HG03521 (cell line): Measurements from ENCODE around the gene KNG1.
A peak's percentile ranks its signal among the peaks of the same experiment; 100 is the strongest.
"Not testable (repeated sequence)": the region's sequence is repeated elsewhere in the genome, so short reads cannot be mapped to it uniquely, and the experiment has no call there.

Experiments
- ATAC-seq: cut with Tn5 transposase; IDR thresholded peaks from one replicate; pipeline ENCODE4 v1.9.1; 2021; ENCODE audit warnings: mild to moderate bottlenecking, moderate library complexity; ENCODE audit not compliant: unreplicated experiment

Gene KNG1

GRCh38 chr3:186717039-186717457, at the start of gene KNG1:
Gene KNG1, plus strand, starts transcription at chr3:186717359. Its CDS starts 184 bp downstream, at chr3:186717543.
- no peak for ATAC-seq

- ATAC-seq = no peak
Measured at GRCh38 chr3:186668426-186668825, 48.7 kb upstream of the KNG1 start.

GRCh38 chr3:186669378-186670084, 47.6 kb upstream of the KNG1 start:
- no peak for ATAC-seq

GRCh38 chr3:186670155-186670554, 47.0 kb upstream of the KNG1 start:
- no peak for ATAC-seq

GRCh38 chr3:186671051-186671450, 46.1 kb upstream of the KNG1 start:
- no peak for ATAC-seq

GRCh38 chr3:186678604-186679003, 38.6 kb upstream of the KNG1 start:
- no peak for ATAC-seq

GRCh38 chr3:186679151-186679550, 38.0 kb upstream of the KNG1 start:
- no peak for ATAC-seq

- ATAC-seq = no peak
Measured at GRCh38 chr3:186680869-186681268, 36.3 kb upstream of the KNG1 start.

GRCh38 chr3:186682812-186683211, 34.3 kb upstream of the KNG1 start:
- no peak for ATAC-seq

GRCh38 chr3:186683979-186684378, 33.2 kb upstream of the KNG1 start:
- no peak for ATAC-seq

GRCh38 chr3:186686475-186686874, 30.7 kb upstream of the KNG1 start:
- not testable (repeated sequence) for ATAC-seq

- no peak for ATAC-seq
Measured at GRCh38 chr3:186687120-186687651, 30.0 kb upstream of the KNG1 start.

- not testable (repeated sequence) for ATAC-seq
Measured at GRCh38 chr3:186690304-186690703, 26.9 kb upstream of the KNG1 start.

GRCh38 chr3:186691676-186692075, 25.5 kb upstream of the KNG1 start:
- no peak for ATAC-seq

- ATAC-seq = no peak
Measured at GRCh38 chr3:186693843-186694242, 23.3 kb upstream of the KNG1 start.

GRCh38 chr3:186694288-186695032, 22.7 kb upstream of the KNG1 start:
- ATAC-seq = no peak

GRCh38 chr3:186696522-186696921, 20.6 kb upstream of the KNG1 start:
- ATAC-seq = no peak

GRCh38 chr3:186697510-186697909, 19.6 kb upstream of the KNG1 start:
- ATAC-seq = no peak

GRCh38 chr3:186700267-186700666, 16.9 kb upstream of the KNG1 start:
- no peak for ATAC-seq

GRCh38 chr3:186702451-186702850, 14.7 kb upstream of the KNG1 start:
- ATAC-seq = not testable (repeated sequence)

- ATAC-seq = peak; percentile 62
Measured at GRCh38 chr3:186705882-186706780, 11.0 kb upstream of the KNG1 start.
